Stimulated activated CD8-positive, alpha-beta memory T cell treated with anti-CD3 and anti-CD28 coated beads, Interleukin-15, amount 100 ng/mL, for 1 hour (primary cell): ENCODE measurements around the gene OCA2.

Experiments used
- DNase-seq: peaks from one replicate; pipeline ENCODE4 v3.0.0-alpha.2; 2020; ENCODE audit warnings: low read depth

The OCA2 gene

GRCh38 chr15:27808182-27808581, 290.9 kb downstream of the OCA2 start:
- no peak for DNase-seq

GRCh38 chr15:27807335-27807734, 291.8 kb downstream of the OCA2 start:
- DNase-seq: no peak

- DNase-seq: no peak
Measured at GRCh38 chr15:27806396-27806795, 292.7 kb downstream of the OCA2 start.

- no peak for DNase-seq
Measured at GRCh38 chr15:27805261-27806220, 293.6 kb downstream of the OCA2 start.

GRCh38 chr15:27804569-27805260, 294.4 kb downstream of the OCA2 start:
- no peak for DNase-seq

- DNase-seq: no peak
Measured at GRCh38 chr15:27798807-27799206, 300.3 kb downstream of the OCA2 start.

GRCh38 chr15:27797765-27798164, 301.4 kb downstream of the OCA2 start:
- DNase-seq: no peak

GRCh38 chr15:27796405-27797320, 302.5 kb downstream of the OCA2 start:
- DNase-seq: no peak

- DNase-seq: no peak
Measured at GRCh38 chr15:27792756-27793264, 306.3 kb downstream of the OCA2 start.

- DNase-seq: no peak
Measured at GRCh38 chr15:27790270-27790669, 308.8 kb downstream of the OCA2 start.

GRCh38 chr15:27787931-27788330, 311.2 kb downstream of the OCA2 start:
- DNase-seq: no peak

- no peak for DNase-seq
Measured at GRCh38 chr15:27784107-27784506, 315.0 kb downstream of the OCA2 start.

GRCh38 chr15:27783678-27784077, 315.4 kb downstream of the OCA2 start:
- no peak for DNase-seq

- no peak for DNase-seq
Measured at GRCh38 chr15:27782125-27782524, 317.0 kb downstream of the OCA2 start.

GRCh38 chr15:27776501-27776900, 322.6 kb downstream of the OCA2 start:
- DNase-seq: no peak

- DNase-seq: no peak
Measured at GRCh38 chr15:27774638-27775037, 324.5 kb downstream of the OCA2 start.

- DNase-seq: no peak
Measured at GRCh38 chr15:27774191-27774590, 324.9 kb downstream of the OCA2 start.

GRCh38 chr15:27771892-27772291, 327.2 kb downstream of the OCA2 start:
- DNase-seq: no peak

GRCh38 chr15:27770769-27771554, 328.2 kb downstream of the OCA2 start:
- no peak for DNase-seq

- DNase-seq: no peak
Measured at GRCh38 chr15:27770086-27770607, 329.0 kb downstream of the OCA2 start.

- DNase-seq: no peak
Measured at GRCh38 chr15:27769652-27770051, 329.5 kb downstream of the OCA2 start.
